ENCODE results near the gene EIF4G2.
A peak's percentile ranks its signal among the peaks of the same experiment; 100 is the strongest.

EIF4G2 gene

GRCh38 chr11:10808553-10809372, at the start of gene EIF4G2:
EIF4G2 (minus strand) TSS chr11:10808926.
- H3K27ac ChIP-seq (ENCODE audit: low read depth, low read length): peak within 1 kb of the TSS; percentile 100
- no peaks in the 10 kb centered on the region for H3K27me3 ChIP-seq (ENCODE audit: control insufficient read depth, insufficient read depth, low read length)
- H3K36me3 ChIP-seq (ENCODE audit: control insufficient read depth, insufficient read depth, low read length): peaks cover 45% of the 10 kb centered on the region
- peaks cover 8% of the 10 kb centered on the region for H3K4me1 ChIP-seq (ENCODE audit: control insufficient read depth, insufficient read depth, low read length)
- peak within 1 kb of the TSS; percentile 100 for H3K4me3 ChIP-seq (ENCODE audit: low read depth, low read length)
- H3K9me3 ChIP-seq (ENCODE audit: control insufficient read depth, insufficient read depth, low read depth, low read length): no peaks in the 10 kb centered on the region
- peak within 1 kb of the TSS; percentile 100 for H3K9ac ChIP-seq (ENCODE audit: low read length)

- peak within 1 kb of the TSS; percentile 90 for H3K9ac ChIP-seq (ENCODE audit: low read length)
Measured at GRCh38 chr11:10857709-10858438, 49.1 kb upstream of the EIF4G2 start, which contains the start of gene ZBED5. ZBED5 (minus strand) TSS chr11:10858053; CDS start chr11:10854945, 3,108 bp downstream.

GRCh38 chr11:10857459-10857708, 48.7 kb upstream of the EIF4G2 start:
- Histone ChIP-seq H3K36me3 (ENCODE audit: control insufficient read depth, insufficient read depth, low read length) (peaks cover 36% of the 10 kb centered on the region), H3K9ac (ENCODE audit: low read length) (peak overlapping the region; percentile 90), H3K4me3 (ENCODE audit: low read depth, low read length) (peak overlapping the region; percentile 98), H3K27me3 (ENCODE audit: control insufficient read depth, insufficient read depth, low read length) (no peaks in the 10 kb centered on the region), H3K9me3 (ENCODE audit: control insufficient read depth, insufficient read depth, low read depth, low read length) (no peaks in the 10 kb centered on the region), H3K4me1 (ENCODE audit: control insufficient read depth, insufficient read depth, low read length) (peaks cover 7% of the 10 kb centered on the region; the same call in 1 of the 2 replicates), H3K27ac (ENCODE audit: low read depth, low read length) (peak overlapping the region; percentile 69)

More at GRCh38 chr11:10857709-10858438, 49.1 kb upstream of the EIF4G2 start, which contains the start of gene ZBED5:
- no peaks in the 10 kb centered on the region for H3K9me3 ChIP-seq (ENCODE audit: control insufficient read depth, insufficient read depth, low read depth, low read length)
- H3K27me3 ChIP-seq (ENCODE audit: control insufficient read depth, insufficient read depth, low read length): no peaks in the 10 kb centered on the region
- peak within 1 kb of the TSS; percentile 69 for H3K27ac ChIP-seq (ENCODE audit: low read depth, low read length)
- H3K4me3 ChIP-seq (ENCODE audit: low read depth, low read length): peak within 1 kb of the TSS; percentile 98
- H3K36me3 ChIP-seq (ENCODE audit: control insufficient read depth, insufficient read depth, low read length): peaks cover 32% of the 10 kb centered on the region
- H3K4me1 ChIP-seq (ENCODE audit: control insufficient read depth, insufficient read depth, low read length): peaks cover 7% of the 10 kb centered on the region; the same call in 1 of the 2 replicates

GRCh38 chr11:10856689-10857458, 48.1 kb upstream of the EIF4G2 start:
- H3K9ac ChIP-seq (ENCODE audit: low read length): peak overlapping the region; percentile 90
- H3K36me3 ChIP-seq (ENCODE audit: control insufficient read depth, insufficient read depth, low read length): peaks cover 42% of the 10 kb centered on the region
- no peaks in the 10 kb centered on the region for H3K9me3 ChIP-seq (ENCODE audit: control insufficient read depth, insufficient read depth, low read depth, low read length)
- H3K27ac ChIP-seq (ENCODE audit: low read depth, low read length): peak overlapping the region; percentile 69
- H3K27me3 ChIP-seq (ENCODE audit: control insufficient read depth, insufficient read depth, low read length): no peaks in the 10 kb centered on the region
- peaks cover 7% of the 10 kb centered on the region; the same call in 1 of the 2 replicates for H3K4me1 ChIP-seq (ENCODE audit: control insufficient read depth, insufficient read depth, low read length)
- H3K4me3 ChIP-seq (ENCODE audit: low read depth, low read length): peak overlapping the region; percentile 98

GRCh38 chr11:10855295-10855694, 46.6 kb upstream of the EIF4G2 start:
- Histone ChIP-seq H3K27me3 (ENCODE audit: control insufficient read depth, insufficient read depth, low read length) (no peaks in the 10 kb centered on the region), H3K36me3 (ENCODE audit: control insufficient read depth, insufficient read depth, low read length) (peaks cover 43% of the 10 kb centered on the region), H3K4me3 (ENCODE audit: low read depth, low read length) (no peak overlapping the region), H3K27ac (ENCODE audit: low read depth, low read length) (no peak overlapping the region), H3K9me3 (ENCODE audit: control insufficient read depth, insufficient read depth, low read depth, low read length) (no peaks in the 10 kb centered on the region), H3K4me1 (ENCODE audit: control insufficient read depth, insufficient read depth, low read length) (peaks cover 7% of the 10 kb centered on the region; the same call in 1 of the 2 replicates), H3K9ac (ENCODE audit: low read length) (no peak overlapping the region)

GRCh38 chr11:10847960-10848860, 39.5 kb upstream of the EIF4G2 start:
- H3K9me3 ChIP-seq (ENCODE audit: control insufficient read depth, insufficient read depth, low read depth, low read length): no peaks in the 10 kb centered on the region
- no peak overlapping the region for H3K4me3 ChIP-seq (ENCODE audit: low read depth, low read length)
- H3K9ac ChIP-seq (ENCODE audit: low read length): no peak overlapping the region
- no peaks in the 10 kb centered on the region for H3K4me1 ChIP-seq (ENCODE audit: control insufficient read depth, insufficient read depth, low read length)
- H3K36me3 ChIP-seq (ENCODE audit: control insufficient read depth, insufficient read depth, low read length): peaks cover 15% of the 10 kb centered on the region
- no peak overlapping the region for H3K27ac ChIP-seq (ENCODE audit: low read depth, low read length)
- H3K27me3 ChIP-seq (ENCODE audit: control insufficient read depth, insufficient read depth, low read length): no peaks in the 10 kb centered on the region

GRCh38 chr11:10846660-10847059, 37.9 kb upstream of the EIF4G2 start:
- Histone ChIP-seq H3K4me1 (ENCODE audit: control insufficient read depth, insufficient read depth, low read length) (no peaks in the 10 kb centered on the region; the same call in 1 of the 2 replicates), H3K36me3 (ENCODE audit: control insufficient read depth, insufficient read depth, low read length) (no peaks in the 10 kb centered on the region), H3K9ac (ENCODE audit: low read length) (no peak overlapping the region), H3K27ac (ENCODE audit: low read depth, low read length) (no peak overlapping the region), H3K27me3 (ENCODE audit: control insufficient read depth, insufficient read depth, low read length) (no peaks in the 10 kb centered on the region), H3K9me3 (ENCODE audit: control insufficient read depth, insufficient read depth, low read depth, low read length) (no peaks in the 10 kb centered on the region), H3K4me3 (ENCODE audit: low read depth, low read length) (no peak overlapping the region)

GRCh38 chr11:10845589-10845988, 36.9 kb upstream of the EIF4G2 start:
- Histone ChIP-seq H3K4me1 (ENCODE audit: control insufficient read depth, insufficient read depth, low read length) (no peaks in the 10 kb centered on the region; the same call in 1 of the 2 replicates), H3K27me3 (ENCODE audit: control insufficient read depth, insufficient read depth, low read length) (no peaks in the 10 kb centered on the region), H3K9ac (ENCODE audit: low read length) (no peak overlapping the region), H3K9me3 (ENCODE audit: control insufficient read depth, insufficient read depth, low read depth, low read length) (no peaks in the 10 kb centered on the region), H3K4me3 (ENCODE audit: low read depth, low read length) (no peak overlapping the region), H3K27ac (ENCODE audit: low read depth, low read length) (no peak overlapping the region), H3K36me3 (ENCODE audit: control insufficient read depth, insufficient read depth, low read length) (no peaks in the 10 kb centered on the region)

- Histone ChIP-seq H3K9me3 (ENCODE audit: control insufficient read depth, insufficient read depth, low read depth, low read length) (no peaks in the 10 kb centered on the region), H3K4me1 (ENCODE audit: control insufficient read depth, insufficient read depth, low read length) (no peaks in the 10 kb centered on the region; the same call in 1 of the 2 replicates), H3K4me3 (ENCODE audit: low read depth, low read length) (no peak overlapping the region), H3K27me3 (ENCODE audit: control insufficient read depth, insufficient read depth, low read length) (no peaks in the 10 kb centered on the region), H3K36me3 (ENCODE audit: control insufficient read depth, insufficient read depth, low read length) (no peaks in the 10 kb centered on the region), H3K9ac (ENCODE audit: low read length) (no peak overlapping the region), H3K27ac (ENCODE audit: low read depth, low read length) (no peak overlapping the region)
Measured at GRCh38 chr11:10844796-10845195, 36.1 kb upstream of the EIF4G2 start.

- no peaks in the 10 kb centered on the region for H3K27me3 ChIP-seq (ENCODE audit: control insufficient read depth, insufficient read depth, low read length)
- H3K4me3 ChIP-seq (ENCODE audit: low read depth, low read length): no peak overlapping the region
- H3K4me1 ChIP-seq (ENCODE audit: control insufficient read depth, insufficient read depth, low read length): no peaks in the 10 kb centered on the region; the same call in 1 of the 2 replicates
- H3K9me3 ChIP-seq (ENCODE audit: control insufficient read depth, insufficient read depth, low read depth, low read length): no peaks in the 10 kb centered on the region
- no peak overlapping the region for H3K27ac ChIP-seq (ENCODE audit: low read depth, low read length)
- H3K9ac ChIP-seq (ENCODE audit: low read length): no peak overlapping the region
- H3K36me3 ChIP-seq (ENCODE audit: control insufficient read depth, insufficient read depth, low read length): no peaks in the 10 kb centered on the region
Measured at GRCh38 chr11:10844356-10844755, 35.6 kb upstream of the EIF4G2 start.
